PC-3 (cell line): ENCODE results near the gene GEMIN5. TPM values are rescaled to one million over a fixed set of nuclear protein-coding genes. Genes with fewer than 3 reads are reported as not detected.

Experiments used
- ATAC-seq: fragments of 200-7000 bp; cut with Tn5 transposase; 2 replicates; pipeline ENCODE4 v1.9.1; 2020; ENCODE audit warnings: mild to moderate bottlenecking, moderate library complexity
- BruUV-seq: library from RNA; stranded (reverse); fragments of 400-500 nt; replicated peaks from 2 replicates; lab custom pipeline; 2021; lab: Mats Ljungman, UMichigan
- CTCF ChIA-PET: fragments of 300-600 bp; sonication (Branson Sonifier 250); formaldehyde crosslinking; loops from one replicate; lab custom pipeline; 2022; ENCODE audit warnings: antibody characterized with exemption; lab: Charles Lee
- POLR2A ChIA-PET: fragments of 300-600 bp; sonication (Branson Sonifier 250); formaldehyde crosslinking; loops from one replicate; lab custom pipeline; 2022; ENCODE audit warnings: antibody characterized with exemption; ENCODE audit not compliant: unreplicated experiment; lab: Charles Lee
- DNase-seq: peaks from one replicate; pipeline ENCODE4 v3.0.0-alpha.2; 2015
- H2AFZ ChIP-seq: fragments of 300-600 bp; sonication (generic); 2 replicates; pipeline ENCODE4 v1.6.0; 2016; ENCODE audit warnings: antibody characterized with exemption, low read length
- H3F3A ChIP-seq: fragments of 300-600 bp; sonication (generic); one replicate; pipeline ENCODE4 v1.6.0; 2017; ENCODE audit warnings: antibody characterized with exemption, low read length, control low read depth, mild to moderate bottlenecking; ENCODE audit not compliant: unreplicated experiment
- H3K27ac ChIP-seq: fragments of 300-600 bp; sonication (generic); 2 replicates; pipeline ENCODE4 v1.5.1; 2016; ENCODE audit warnings: mild to moderate bottlenecking, low read length
- H3K27me3 ChIP-seq: fragments of 300-600 bp; sonication (generic); 2 replicates; pipeline ENCODE4 v1.6.1; 2016; ENCODE audit warnings: low read length, mixed read lengths
- H3K36me3 ChIP-seq: fragments of 300-600 bp; sonication (generic); 2 replicates; pipeline ENCODE4 v1.6.1; 2016; ENCODE audit warnings: low read depth, mixed run types, low read length, mixed read lengths
- H3K4me1 ChIP-seq: fragments of 300-600 bp; sonication (generic); 2 replicates; pipeline ENCODE4 v1.5.1; 2016; ENCODE audit warnings: low read length; ENCODE audit not compliant: insufficient read depth
- H3K4me2 ChIP-seq: fragments of 300-600 bp; sonication (generic); 2 replicates; pipeline ENCODE4 v1.6.0; 2016; ENCODE audit warnings: low read length
- H3K4me3 ChIP-seq: fragments of 300-600 bp; sonication (generic); 2 replicates; pipeline ENCODE4 v1.5.1; 2016; ENCODE audit warnings: mild to moderate bottlenecking, low read length, mixed read lengths
- H3K79me2 ChIP-seq: fragments of 300-600 bp; sonication (generic); 2 replicates; pipeline ENCODE4 v1.6.1; 2017; ENCODE audit warnings: low read length, mixed read lengths
- H3K9ac ChIP-seq: fragments of 300-600 bp; sonication (generic); 2 replicates; pipeline ENCODE4 v1.6.0; 2016; ENCODE audit warnings: mild to moderate bottlenecking, low read length
- H3K9me2 ChIP-seq: fragments of 300-600 bp; sonication (generic); replicated peaks from 2 replicates; pipeline ENCODE4 v1.6.1; 2016; ENCODE audit warnings: mixed run types, low read length, mixed read lengths
- H3K9me3 ChIP-seq: fragments of 300-600 bp; sonication (generic); 2 replicates; pipeline ENCODE4 v1.6.1; 2016; ENCODE audit warnings: low read length, mixed read lengths
- H4K20me1 ChIP-seq: fragments of 300-600 bp; sonication (generic); 2 replicates; pipeline ENCODE4 v1.6.1; 2016; ENCODE audit warnings: low read length, mixed read lengths
- CTCF ChIP-seq: fragments of 300-600 bp; sonication (generic); conservative IDR thresholded peaks from 2 replicates; pipeline ENCODE4 v1.5.1; 2017; ENCODE audit warnings: antibody characterized with exemption, low read depth, mild to moderate bottlenecking, low read length
- EZH2 ChIP-seq: fragments of 300-600 bp; sonication (generic); IDR thresholded peaks from one replicate; pipeline ENCODE4 v1.6.1; 2017; ENCODE audit warnings: antibody characterized with exemption, mild to moderate bottlenecking, low read length; ENCODE audit not compliant: unreplicated experiment
- EZH2phosphoT487 ChIP-seq: fragments of 300-600 bp; sonication (generic); IDR thresholded peaks from 2 replicates; pipeline ENCODE4 v1.6.1; 2018; ENCODE audit warnings: mild to moderate bottlenecking, antibody characterized with exemption, low read length, borderline replicate concordance
- intact Hi-C: fragments of 100-400 bp; cut with micrococcal nuclease; formaldehyde crosslinking; loops from 2 replicates; pipeline ENCODE4 v1.9.0; 2023
- total RNA-seq: library from RNA; depleted of rRNA; stranded (reverse); fragments of >200 nt; gene quantifications from 2 replicates; pipeline ENCODE4 v1.2.3, GENCODE V29; 2014

The GEMIN5 gene
- total RNA-seq, 1 experiment from 2014 or later: 19.8 TPM

- Histone ChIP-seq H3F3A (no peaks in the 10 kb centered on the region), H3K79me2 (no peaks in the 10 kb centered on the region), H3K9me2 (no peaks in the 10 kb centered on the region), H3K4me3 (no peak overlapping the region), H3K27ac (no peak overlapping the region), H3K9me3 (no peaks in the 10 kb centered on the region), H3K9ac (no peak overlapping the region), H3K27me3 (no peaks in the 10 kb centered on the region), H4K20me1 (no peaks in the 10 kb centered on the region), H3K4me2 (no peak overlapping the region), H3K36me3 (peaks cover 38% of the 10 kb centered on the region), H2AFZ (no peak overlapping the region), H3K4me1 (no peaks in the 10 kb centered on the region)
- POLR2A ChIA-PET: no interaction called here
- ATAC-seq: no peak
- CTCF ChIA-PET: no interaction called here
- no peak for DNase-seq
- intact Hi-C loops: no loop called here
- BruUV-seq: no TSS peak
- TF ChIP-seq EZH2: no peak
- TF ChIP-seq CTCF: no peak
- TF ChIP-seq EZH2phosphoT487: no peak
Measured at GRCh38 chr5:154895606-154896561, 42.1 kb downstream of the GEMIN5 start.

GRCh38 chr5:154893381-154893780 lies 44.6 kb downstream of the GEMIN5 start:
- Histone ChIP-seq H3K4me2 (no peak overlapping the region), H2AFZ (no peak overlapping the region), H3K27me3 (no peaks in the 10 kb centered on the region), H3K27ac (no peak overlapping the region), H3K36me3 (peaks cover 36% of the 10 kb centered on the region), H3F3A (no peaks in the 10 kb centered on the region), H3K4me3 (no peak overlapping the region), H3K9me2 (no peaks in the 10 kb centered on the region), H3K9ac (no peak overlapping the region), H3K79me2 (no peaks in the 10 kb centered on the region), H3K4me1 (no peaks in the 10 kb centered on the region), H4K20me1 (no peaks in the 10 kb centered on the region), H3K9me3 (no peaks in the 10 kb centered on the region)
- BruUV-seq: no TSS peak
- DNase-seq (no peak), ATAC-seq (no peak)
- TF ChIP-seq EZH2: no peak
- TF ChIP-seq EZH2phosphoT487: no peak
- TF ChIP-seq CTCF: no peak
- CTCF ChIA-PET: no interaction called here
- POLR2A ChIA-PET: no interaction called here
- intact Hi-C loops: no loop called here

- intact Hi-C loops: no loop called here
- Histone ChIP-seq H3F3A (no peaks in the 10 kb centered on the region), H2AFZ (no peak overlapping the region), H3K9me2 (no peaks in the 10 kb centered on the region), H3K9ac (no peak overlapping the region), H3K27me3 (no peaks in the 10 kb centered on the region), H3K4me3 (no peak overlapping the region), H3K4me1 (no peaks in the 10 kb centered on the region), H3K4me2 (no peak overlapping the region), H3K36me3 (peaks cover 43% of the 10 kb centered on the region), H3K79me2 (no peaks in the 10 kb centered on the region), H4K20me1 (no peaks in the 10 kb centered on the region), H3K9me3 (no peaks in the 10 kb centered on the region), H3K27ac (no peak overlapping the region)
- ChIA-PET POLR2A (no interaction called here), CTCF (no interaction called here)
- BruUV-seq: no TSS peak
- no peak for TF ChIP-seq EZH2
- TF ChIP-seq CTCF: no peak
- TF ChIP-seq EZH2phosphoT487: no peak
- no peak for DNase-seq
- no peak for ATAC-seq
Measured at GRCh38 chr5:154892369-154892771, 45.6 kb downstream of the GEMIN5 start.
